ENCODE results near the gene MBTPS1. TPM values are rescaled to one million over a fixed set of nuclear protein-coding genes. Genes with fewer than 3 reads are reported as not detected.
A peak's percentile ranks its signal among the peaks of the same experiment; 100 is the strongest.

The MBTPS1 gene
- polyA plus RNA-seq, 3 donors: 100 to 116 (median 111) TPM

GRCh38 chr16:84047206-84047605 is 69.5 kb downstream of the MBTPS1 start:
- no peak for DNase-seq (ENCODE audit: extremely low read depth in 1 of 11, low read depth in 9 of 11, low spot score in 4 of 11)

GRCh38 chr16:84045818-84046470 is 70.8 kb downstream of the MBTPS1 start:
- DNase-seq (ENCODE audit: extremely low read depth in 1 of 11, low read depth in 9 of 11, low spot score in 4 of 11): no peak

GRCh38 chr16:84045001-84045817 is 71.5 kb downstream of the MBTPS1 start:
- DNase-seq (ENCODE audit: extremely low read depth in 1 of 11, low read depth in 9 of 11, low spot score in 4 of 11): no peak

- no peak for DNase-seq (ENCODE audit: extremely low read depth in 1 of 11, low read depth in 9 of 11, low spot score in 4 of 11)
Measured at GRCh38 chr16:84044118-84044488, 72.6 kb downstream of the MBTPS1 start.

- DNase-seq (ENCODE audit: extremely low read depth in 1 of 11, low read depth in 9 of 11, low spot score in 4 of 11): no peak
Measured at GRCh38 chr16:84043486-84044117, 73.1 kb downstream of the MBTPS1 start.

GRCh38 chr16:84042879-84043485 is 73.8 kb downstream of the MBTPS1 start:
- DNase-seq (ENCODE audit: extremely low read depth in 1 of 11, low read depth in 9 of 11, low spot score in 4 of 11): peak in 2 of 11 donors; percentile 19 to 42

GRCh38 chr16:84042308-84042878 is 74.3 kb downstream of the MBTPS1 start, which contains the start of gene SLC38A8:
Gene SLC38A8, minus strand, starts transcription at chr16:84042795. Its CDS starts 638 bp downstream, at chr16:84042157.
- no peak for DNase-seq (ENCODE audit: extremely low read depth in 1 of 11, low read depth in 9 of 11, low spot score in 4 of 11)

- DNase-seq (ENCODE audit: extremely low read depth in 1 of 11, low read depth in 9 of 11, low spot score in 4 of 11): no peak
Measured at GRCh38 chr16:84041881-84042280, 74.9 kb downstream of the MBTPS1 start.

GRCh38 chr16:84040823-84041820 is 75.6 kb downstream of the MBTPS1 start:
- peak in 1 of 11 donors; percentile 16 for DNase-seq (ENCODE audit: extremely low read depth in 1 of 11, low read depth in 9 of 11, low spot score in 4 of 11)

GRCh38 chr16:84040226-84040822 is 76.4 kb downstream of the MBTPS1 start:
- no peak for DNase-seq (ENCODE audit: extremely low read depth in 1 of 11, low read depth in 9 of 11, low spot score in 4 of 11)

- no peak for DNase-seq (ENCODE audit: extremely low read depth in 1 of 11, low read depth in 9 of 11, low spot score in 4 of 11)
Measured at GRCh38 chr16:84039696-84040095, 77.0 kb downstream of the MBTPS1 start.

- no peak for DNase-seq (ENCODE audit: extremely low read depth in 1 of 11, low read depth in 9 of 11, low spot score in 4 of 11)
Measured at GRCh38 chr16:84038469-84038868, 78.3 kb downstream of the MBTPS1 start.

- no peak for DNase-seq (ENCODE audit: extremely low read depth in 1 of 11, low read depth in 9 of 11, low spot score in 4 of 11)
Measured at GRCh38 chr16:84036982-84037425, 79.7 kb downstream of the MBTPS1 start.

- DNase-seq (ENCODE audit: extremely low read depth in 1 of 11, low read depth in 9 of 11, low spot score in 4 of 11): no peak
Measured at GRCh38 chr16:84036131-84036530, 80.6 kb downstream of the MBTPS1 start.

- no peak for DNase-seq (ENCODE audit: extremely low read depth in 1 of 11, low read depth in 9 of 11, low spot score in 4 of 11)
Measured at GRCh38 chr16:84034516-84034915, 82.2 kb downstream of the MBTPS1 start.

GRCh38 chr16:84033251-84034195 is 83.2 kb downstream of the MBTPS1 start:
- no peak for DNase-seq (ENCODE audit: extremely low read depth in 1 of 11, low read depth in 9 of 11, low spot score in 4 of 11)

Measured in renal cortex interstitium (tissue), 11 donors.